Neural progenitor cell (in vitro differentiated cells): Measurements from ENCODE around the gene PRKCH. TPM values are rescaled to one million over a fixed set of nuclear protein-coding genes. Genes with fewer than 3 reads are reported as not detected.

Source experiments
- DNase-seq: peaks from one replicate; pipeline ENCODE4 v3.0.0-alpha.2; 2016; ENCODE audit warnings: low spot score
- H2AFZ ChIP-seq: fragments of 200-600 bp; sonication (generic); replicated peaks from 2 replicates; pipeline ENCODE4 v1.6.1; 2016; ENCODE audit warnings: antibody characterized with exemption
- H3F3A ChIP-seq: fragments of 200-600 bp; sonication (generic); 2 replicates; pipeline ENCODE4 v1.6.1; 2016; ENCODE audit warnings: antibody characterized with exemption, low read depth
- H3K27ac ChIP-seq: fragments of 200-600 bp; sonication (generic); 2 replicates; pipeline ENCODE4 v1.5.1; 2016; ENCODE audit warnings: mild to moderate bottlenecking
- H3K27me3 ChIP-seq: fragments of 200-600 bp; sonication (generic); 2 replicates; pipeline ENCODE4 v1.6.1; 2016; ENCODE audit warnings: mild to moderate bottlenecking, moderate library complexity
- H3K36me3 ChIP-seq: fragments of 200-600 bp; sonication (generic); 2 replicates; pipeline ENCODE4 v1.5.1; 2016
- H3K4me1 ChIP-seq: fragments of 200-600 bp; sonication (generic); 2 replicates; pipeline ENCODE4 v1.6.1; 2016; ENCODE audit warnings: mixed run types
- H3K4me2 ChIP-seq: fragments of 200-600 bp; sonication (generic); 2 replicates; pipeline ENCODE4 v1.6.1; 2016
- H3K4me3 ChIP-seq: fragments of 200-600 bp; sonication (generic); 2 replicates; pipeline ENCODE4 v1.5.1; 2016
- H3K79me2 ChIP-seq: fragments of 200-600 bp; sonication (generic); 2 replicates; pipeline ENCODE4 v1.6.1; 2016; ENCODE audit warnings: low read depth
- H3K9ac ChIP-seq: fragments of 200-600 bp; sonication (generic); 2 replicates; pipeline ENCODE4 v1.6.1; 2016
- H3K9me3 ChIP-seq: fragments of 200-600 bp; sonication (generic); 2 replicates; pipeline ENCODE4 v1.5.1; 2016; ENCODE audit warnings: low read depth
- H4K20me1 ChIP-seq: fragments of 200-600 bp; sonication (generic); 2 replicates; pipeline ENCODE4 v1.6.1; 2016; ENCODE audit warnings: low read depth
- H3K27ac Mint-ChIP-seq: 3 replicates; pipeline ENCODE4 v1.8.0; 2021; ENCODE audit warnings: mixed read lengths
- H3K27me3 Mint-ChIP-seq: 2 replicates; pipeline ENCODE4 v1.8.0; 2022; ENCODE audit warnings: low read depth, mild to moderate bottlenecking, inconsistent platforms, moderate library complexity, mixed read lengths; ENCODE audit not compliant: insufficient read depth
- H3K36me3 Mint-ChIP-seq: 3 replicates; pipeline ENCODE4 v1.8.0; 2021; ENCODE audit warnings: mixed read lengths
- H3K4me1 Mint-ChIP-seq: 3 replicates; pipeline ENCODE4 v1.8.0; 2021; ENCODE audit warnings: mixed read lengths
- H3K4me3 Mint-ChIP-seq: 3 replicates; pipeline ENCODE4 v1.8.0; 2021; ENCODE audit warnings: mild to moderate bottlenecking, moderate library complexity, mixed read lengths
- H3K9me3 Mint-ChIP-seq: 3 replicates; pipeline ENCODE4 v1.8.0; 2020; ENCODE audit warnings: mixed read lengths
- CTCF ChIP-seq: fragments of 200-600 bp; sonication (generic); IDR thresholded peaks from 2 replicates; pipeline ENCODE4 v1.5.1; 2017; ENCODE audit warnings: antibody characterized with exemption, mild to moderate bottlenecking
- EZH2 ChIP-seq: fragments of 200-600 bp; sonication (generic); IDR thresholded peaks from 2 replicates; pipeline ENCODE4 v1.6.1; 2017; ENCODE audit warnings: antibody characterized with exemption, mild to moderate bottlenecking, moderate library complexity
- EZH2phosphoT487 ChIP-seq: fragments of 200-600 bp; sonication (generic); IDR thresholded peaks from 2 replicates; pipeline ENCODE4 v1.6.1; 2017; ENCODE audit warnings: antibody characterized with exemption
- total RNA-seq: library from RNA; depleted of rRNA; stranded (reverse); fragments of >200 nt; gene quantifications from 2 replicates; pipeline ENCODE4 v1.2.3, GENCODE V29; 2015; ENCODE audit warnings: low replicate concordance

Gene PRKCH
- total RNA-seq, 1 donor from 2014 or later: 1.3 TPM

GRCh38 chr14:61419201-61419600 lies 97.8 kb downstream of the PRKCH start:
- Histone ChIP-seq H3K36me3 (no peaks in the 10 kb centered on the region), H3K27me3 (no peaks in the 10 kb centered on the region), H3F3A (no peaks in the 10 kb centered on the region), H3K27ac (no peak overlapping the region), H3K4me3 (no peak overlapping the region), H4K20me1 (no peaks in the 10 kb centered on the region), H3K4me1 (peaks cover 6% of the 10 kb centered on the region), H2AFZ (no peak overlapping the region), H3K79me2 (no peaks in the 10 kb centered on the region), H3K9me3 (no peaks in the 10 kb centered on the region), H3K9ac (no peak overlapping the region), H3K4me2 (no peak overlapping the region)
- no peak overlapping the region for H3K4me3 Mint-ChIP-seq
- no peaks in the 10 kb centered on the region for H3K4me1 Mint-ChIP-seq
- H3K9me3 Mint-ChIP-seq: peaks cover under 1% of the 10 kb centered on the region
- H3K36me3 Mint-ChIP-seq: no peaks in the 10 kb centered on the region
- H3K27ac Mint-ChIP-seq: no peak overlapping the region
- DNase-seq: no peak
- no peaks in the 10 kb centered on the region for H3K27me3 Mint-ChIP-seq
- TF ChIP-seq EZH2 (no peak), EZH2phosphoT487 (no peak), CTCF (no peak)

GRCh38 chr14:61420326-61420725 lies 98.9 kb downstream of the PRKCH start:
- Histone ChIP-seq H3K36me3 (no peaks in the 10 kb centered on the region), H3K4me3 (no peak overlapping the region), H3K4me1 (peaks cover 6% of the 10 kb centered on the region), H3K9ac (no peak overlapping the region), H3K79me2 (no peaks in the 10 kb centered on the region), H3F3A (no peaks in the 10 kb centered on the region), H3K4me2 (no peak overlapping the region), H3K27ac (no peak overlapping the region), H3K27me3 (no peaks in the 10 kb centered on the region), H3K9me3 (no peaks in the 10 kb centered on the region), H2AFZ (no peak overlapping the region), H4K20me1 (no peaks in the 10 kb centered on the region)
- H3K36me3 Mint-ChIP-seq: no peaks in the 10 kb centered on the region
- TF ChIP-seq EZH2 (no peak), CTCF (no peak), EZH2phosphoT487 (no peak)
- H3K27me3 Mint-ChIP-seq: no peaks in the 10 kb centered on the region
- no peak for DNase-seq
- no peak overlapping the region for H3K4me3 Mint-ChIP-seq
- no peaks in the 10 kb centered on the region for H3K4me1 Mint-ChIP-seq
- peaks cover 4% of the 10 kb centered on the region for H3K9me3 Mint-ChIP-seq
- no peak overlapping the region for H3K27ac Mint-ChIP-seq

- H3K79me2 ChIP-seq: no peaks in the 10 kb centered on the region
- no peaks in the 10 kb centered on the region for H3K9me3 ChIP-seq
- H3K4me3 ChIP-seq: no peak overlapping the region
- no peaks in the 10 kb centered on the region for H3K36me3 ChIP-seq
- no peaks in the 10 kb centered on the region for H4K20me1 ChIP-seq
- H3K4me1 ChIP-seq: peaks cover 6% of the 10 kb centered on the region
- no peak for DNase-seq
- H3K27me3 ChIP-seq: no peaks in the 10 kb centered on the region
- TF ChIP-seq EZH2 (no peak), EZH2phosphoT487 (no peak), CTCF (no peak)
- no peak overlapping the region for H2AFZ ChIP-seq
- Mint-ChIP-seq H3K9me3 (peaks cover 13% of the 10 kb centered on the region), H3K4me3 (no peak overlapping the region), H3K27me3 (no peaks in the 10 kb centered on the region), H3K4me1 (no peaks in the 10 kb centered on the region), H3K27ac (no peak overlapping the region), H3K36me3 (no peaks in the 10 kb centered on the region)
- no peak overlapping the region for H3K4me2 ChIP-seq
- no peak overlapping the region for H3K9ac ChIP-seq
- no peak overlapping the region for H3K27ac ChIP-seq
- H3F3A ChIP-seq: no peaks in the 10 kb centered on the region
Measured at GRCh38 chr14:61421212-61421923, 100.0 kb downstream of the PRKCH start.
